Myocyte (in vitro differentiated cells): ENCODE measurements around the gene CNOT3. TPM values are rescaled to one million over a fixed set of nuclear protein-coding genes. Genes with fewer than 3 reads are reported as not detected.
A peak's percentile ranks its signal among the peaks of the same experiment; 100 is the strongest.
"Not testable (repeated sequence)": the region's sequence is repeated elsewhere in the genome, so short reads cannot be mapped to it uniquely, and the experiment has no call there.

Experiments used
- DNase-seq: peaks from one replicate; pipeline ENCODE4 v3.0.0-alpha.2; 2012; ENCODE audit warnings: low read depth
- total RNA-seq: library from RNA; depleted of rRNA; stranded (reverse); fragments of >200 nt; gene quantifications from 2 replicates; pipeline ENCODE4 v1.2.3, GENCODE V29; 2014

The CNOT3 gene
- total RNA-seq, 1 donor from 2014 or later = 17.2 TPM

DNA sequence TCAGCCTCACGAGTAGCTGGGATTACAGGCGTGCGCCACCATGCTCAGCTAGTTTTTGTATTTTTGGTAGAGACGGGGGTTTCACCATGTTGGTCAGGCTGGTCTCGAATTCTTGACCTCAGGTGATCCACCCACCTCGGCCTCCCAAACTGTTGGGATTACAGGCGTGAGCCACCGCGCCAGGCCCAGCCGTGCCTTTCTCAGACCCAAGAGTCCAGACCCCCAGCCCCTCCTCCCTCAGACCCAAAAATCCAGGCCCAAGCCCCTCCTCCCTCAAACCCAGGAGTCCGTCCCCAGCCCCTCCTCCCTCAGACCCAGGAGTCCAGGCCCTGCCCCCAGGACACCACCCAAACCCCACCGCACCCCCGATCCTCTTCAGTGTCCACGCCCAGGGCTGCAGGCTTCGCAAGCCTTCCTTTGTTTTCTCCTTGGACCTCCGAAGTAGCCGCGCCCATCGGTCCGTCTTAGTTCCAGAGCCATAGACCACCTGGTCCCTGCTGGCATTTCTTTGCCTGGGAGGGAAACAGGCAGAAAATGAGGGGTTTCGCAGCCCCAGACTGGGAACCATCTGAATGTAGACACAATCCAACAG, 31.7 kb downstream of the CNOT3 start:
- DNase-seq = no peak

DNA sequence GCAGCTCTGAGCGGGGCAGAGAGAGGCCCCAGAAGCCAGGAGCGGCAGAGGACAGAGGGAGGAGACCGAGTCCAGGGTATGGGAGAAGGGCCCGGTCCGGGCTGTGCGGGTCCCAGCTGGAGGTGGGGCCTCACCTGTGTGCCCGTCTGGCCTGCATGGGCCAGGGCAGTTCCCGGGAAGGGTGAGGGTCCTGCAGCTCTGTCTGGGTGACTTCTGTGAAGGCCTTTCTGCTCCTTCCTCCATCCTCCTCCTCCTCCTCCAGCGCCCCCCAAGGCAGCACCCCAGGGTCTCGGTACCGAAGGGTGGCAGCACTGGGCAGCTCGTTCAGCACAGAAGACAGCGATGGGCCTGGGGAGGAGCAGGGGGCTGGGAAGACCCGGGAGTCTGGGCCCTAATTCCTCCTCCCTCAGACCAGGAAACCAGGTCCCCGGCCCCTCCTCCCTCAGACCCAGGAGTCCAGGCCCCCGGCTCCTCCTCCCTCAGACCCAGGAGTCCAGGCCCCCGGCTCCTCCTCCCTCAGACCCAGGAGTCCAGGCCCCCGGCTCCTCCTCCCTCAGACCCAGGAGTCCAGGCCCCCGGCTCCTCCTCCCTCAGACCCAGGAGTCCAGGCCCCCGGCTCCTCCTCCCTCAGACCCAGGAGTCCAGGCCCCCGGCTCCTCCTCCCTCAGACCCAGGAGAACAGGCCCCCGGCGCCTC, 34.3 kb downstream of the CNOT3 start:
- DNase-seq = not testable (repeated sequence)

DNA sequence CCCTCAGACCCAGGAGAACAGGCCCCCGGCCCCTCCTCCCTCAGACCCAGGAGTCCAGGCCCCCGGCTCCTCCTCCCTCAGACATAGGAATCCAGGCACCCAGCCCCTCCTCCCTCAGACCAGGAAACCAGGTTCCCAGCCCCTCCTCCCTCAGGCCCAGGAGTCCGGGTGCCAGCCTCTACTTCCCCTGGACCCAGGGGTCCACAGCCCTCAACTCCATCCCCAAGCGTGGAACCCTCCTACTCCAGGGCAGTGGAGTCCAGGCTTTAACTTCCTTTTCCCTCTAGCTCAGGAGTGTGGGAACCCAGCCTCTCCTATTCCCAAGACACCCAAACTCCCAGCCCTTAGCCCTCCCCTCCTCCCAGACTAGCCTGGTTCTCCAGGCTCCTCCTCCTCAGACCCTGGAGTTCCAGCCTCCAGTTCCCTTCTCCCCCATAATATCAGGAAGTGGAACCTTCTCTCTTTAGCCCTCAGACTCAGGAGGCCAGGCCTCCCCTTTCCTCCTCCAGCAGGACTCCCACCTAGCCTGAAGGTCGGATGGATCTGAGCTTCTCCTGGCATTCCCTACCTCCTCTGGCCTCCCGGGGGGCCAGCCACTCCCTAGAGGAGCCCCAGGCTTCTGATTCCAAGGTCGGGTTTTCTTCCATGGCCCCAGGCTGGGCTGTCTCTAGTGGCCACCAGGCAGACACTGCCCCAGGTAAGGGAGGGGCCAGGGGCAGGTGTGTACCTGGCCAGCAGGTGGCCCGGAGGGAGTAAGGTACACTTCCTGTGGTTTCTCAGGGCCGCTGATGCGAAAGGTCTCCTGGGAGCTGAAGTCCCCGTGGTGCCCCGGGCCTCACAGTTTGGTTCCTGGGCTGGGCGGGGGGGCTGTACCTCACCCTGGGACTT, 35.2 kb downstream of the CNOT3 start, which contains the start of gene TMC4:
TMC4 (minus strand) TSS at position 690 of the 888 bp plus-strand sequence; CDS start at position 647, 43 bp downstream.
- DNase-seq = no peak

DNA sequence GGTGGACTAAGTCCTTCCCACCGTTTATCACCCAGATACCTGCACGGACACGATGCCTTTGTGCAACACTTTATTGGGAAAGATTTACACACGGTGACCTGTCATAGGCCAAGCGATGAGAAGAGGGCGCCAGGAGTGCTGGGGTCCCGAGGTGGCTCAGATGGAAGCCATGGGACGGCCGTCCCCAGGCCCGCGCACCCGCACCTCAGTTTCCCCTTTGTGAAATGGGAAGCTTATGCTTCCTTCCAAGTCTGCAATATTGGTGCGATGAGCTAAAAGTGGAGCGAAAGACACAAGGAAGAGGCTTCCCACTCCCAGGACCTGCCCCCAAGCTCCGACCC, 35.8 kb downstream of the CNOT3 start:
- no peak for DNase-seq

DNA sequence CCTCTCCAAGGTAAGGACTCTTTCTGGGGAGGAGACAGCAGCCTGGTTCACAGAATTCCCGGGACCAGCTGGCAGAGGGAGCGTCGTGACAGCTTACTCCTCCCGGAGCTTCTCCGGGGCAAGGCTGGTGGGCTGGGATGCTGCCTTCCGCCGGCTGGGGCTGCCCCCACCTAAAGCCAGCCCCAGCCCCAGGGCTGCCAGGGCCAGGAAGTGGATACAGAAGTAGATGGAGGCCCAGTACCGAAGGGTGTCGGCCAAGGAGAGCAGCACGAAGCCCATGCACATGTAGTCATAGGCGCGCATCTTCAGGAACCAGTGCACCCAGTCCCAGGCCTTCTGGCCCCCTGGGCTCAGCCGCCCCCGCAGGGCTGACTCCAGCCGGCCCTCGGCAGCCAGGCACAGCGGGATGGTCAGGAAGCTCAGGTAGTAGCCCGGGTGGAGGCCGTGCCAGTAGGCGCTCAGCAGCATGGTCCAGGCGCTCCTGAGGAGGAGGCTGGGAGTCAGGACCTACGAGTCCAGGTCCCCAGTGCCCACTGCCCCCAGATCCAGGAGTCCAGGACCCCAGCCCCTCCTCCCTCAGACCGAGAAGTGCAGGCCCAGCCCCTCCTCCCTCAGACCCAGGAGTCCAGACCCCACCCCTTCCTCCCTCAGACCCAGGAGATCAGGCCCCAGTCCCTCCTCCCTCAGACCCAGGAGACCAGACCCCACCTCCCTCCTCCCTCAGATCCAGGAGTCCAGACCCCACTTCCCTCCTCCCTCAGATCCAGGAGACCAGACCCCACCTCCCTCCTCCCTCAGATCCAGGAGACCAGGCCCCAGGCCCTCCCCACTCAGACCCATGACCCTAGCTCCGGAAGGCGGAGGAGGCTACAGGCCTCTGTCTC, 36.6 kb downstream of the CNOT3 start:
- DNase-seq = no peak

DNA sequence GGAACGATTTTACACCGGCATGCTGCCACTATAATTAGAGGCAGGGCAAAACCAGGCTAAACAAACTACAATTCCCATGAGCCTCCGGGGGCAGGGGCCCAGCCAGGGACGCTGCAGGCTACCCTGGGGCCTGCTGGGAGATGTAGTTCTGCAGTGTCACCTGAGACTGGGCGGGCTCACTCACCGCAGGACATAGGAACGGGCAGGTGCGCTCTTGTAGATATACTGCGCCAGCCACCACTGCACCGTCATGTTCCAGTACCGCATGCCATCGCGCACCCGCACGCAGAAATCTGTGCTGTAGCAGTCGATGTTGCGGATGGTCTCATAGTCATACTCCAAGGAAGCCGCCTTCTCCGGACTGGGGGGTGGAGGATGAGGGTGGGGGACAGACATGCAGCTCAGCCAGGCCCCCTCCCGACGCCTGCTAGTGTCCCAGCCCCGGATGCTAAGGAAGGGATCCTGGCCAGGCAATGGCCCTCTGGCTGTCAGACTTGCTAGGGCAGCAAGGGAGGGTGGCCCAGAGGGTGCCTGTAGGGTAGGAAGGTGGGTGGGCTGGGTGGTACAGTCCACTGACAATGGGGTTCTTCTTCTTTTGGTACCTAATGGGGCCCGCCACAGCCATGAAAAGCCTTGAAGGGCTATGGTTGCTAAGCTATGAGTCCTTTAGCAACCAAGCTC, 41.2 kb downstream of the CNOT3 start:
- DNase-seq = no peak

DNA sequence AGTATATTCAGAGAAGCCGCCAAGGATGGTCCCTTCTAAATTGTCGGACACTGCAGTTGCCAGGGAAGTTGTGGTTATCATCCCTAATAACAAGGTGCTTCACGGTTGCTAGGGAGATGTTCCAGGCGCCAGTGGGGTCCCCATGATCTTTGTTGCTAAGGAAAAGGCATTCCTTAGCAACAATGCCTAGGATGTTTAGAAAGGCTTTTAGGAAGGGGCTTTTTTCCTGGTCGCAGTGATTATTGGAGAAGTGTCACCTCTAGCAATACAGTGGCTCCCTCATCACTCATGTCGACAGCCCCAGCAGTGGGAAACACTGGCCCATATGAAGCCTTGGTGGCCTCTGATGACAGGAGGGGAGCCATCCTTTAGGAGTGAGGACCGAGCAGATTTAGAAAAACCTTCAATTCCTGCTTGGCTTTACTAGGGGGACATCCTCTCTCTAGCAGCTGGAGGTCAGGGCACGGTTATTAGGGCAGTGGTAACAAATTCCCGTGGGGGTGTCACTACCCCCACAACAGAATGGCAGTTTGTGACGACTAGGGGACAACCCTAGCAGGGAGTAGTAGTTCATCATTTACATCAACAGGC, 41.8 kb downstream of the CNOT3 start:
- no peak for DNase-seq

DNA sequence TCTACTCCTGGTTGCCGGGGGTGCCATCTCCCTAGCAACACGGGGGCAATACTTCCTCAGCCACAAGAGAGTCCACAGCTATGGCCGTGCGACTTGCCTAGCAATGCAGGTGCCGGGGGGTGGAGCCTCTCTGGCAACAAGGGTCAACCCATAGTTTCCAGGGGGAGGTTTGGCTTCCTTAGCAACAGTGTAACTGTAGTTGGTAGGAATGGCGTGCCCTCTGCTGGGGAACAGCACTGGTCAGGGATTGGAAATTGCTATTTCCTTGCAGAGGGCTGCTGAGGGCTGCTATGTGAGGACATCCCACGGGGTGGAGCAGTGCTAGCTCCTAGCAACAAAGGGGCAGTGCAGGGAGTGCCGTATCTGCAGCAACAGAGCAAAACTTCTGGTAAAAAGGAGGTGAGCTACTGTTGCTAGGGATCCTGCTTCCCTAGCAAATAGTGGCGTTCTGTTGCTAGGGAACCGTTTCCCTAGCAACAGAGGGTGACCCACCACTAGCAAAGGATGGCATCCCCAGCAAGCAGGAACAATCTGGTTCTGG, 42.4 kb downstream of the CNOT3 start:
- DNase-seq = peak; percentile 28

DNA sequence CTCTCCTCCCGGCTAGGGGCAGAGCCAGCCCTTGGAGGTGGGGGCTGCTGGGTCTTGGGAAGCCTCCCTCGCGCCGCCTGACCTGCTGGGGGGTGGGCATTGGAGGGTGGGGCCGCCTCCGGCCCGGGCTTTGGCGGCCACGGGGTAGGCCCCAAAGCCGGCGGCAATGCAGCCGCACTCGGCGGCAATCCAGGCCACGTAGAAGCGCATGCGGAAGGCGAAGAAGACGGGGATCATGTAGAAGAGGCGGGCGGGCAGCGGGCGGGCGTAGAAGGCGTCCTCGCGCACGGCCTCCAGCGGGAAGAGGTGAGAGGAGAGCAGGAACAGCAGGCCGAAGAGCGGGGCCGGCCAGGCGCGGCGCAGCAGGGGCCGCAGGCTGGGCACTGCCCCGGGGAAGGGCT, 43.1 kb downstream of the CNOT3 start:
- DNase-seq = no peak

DNA sequence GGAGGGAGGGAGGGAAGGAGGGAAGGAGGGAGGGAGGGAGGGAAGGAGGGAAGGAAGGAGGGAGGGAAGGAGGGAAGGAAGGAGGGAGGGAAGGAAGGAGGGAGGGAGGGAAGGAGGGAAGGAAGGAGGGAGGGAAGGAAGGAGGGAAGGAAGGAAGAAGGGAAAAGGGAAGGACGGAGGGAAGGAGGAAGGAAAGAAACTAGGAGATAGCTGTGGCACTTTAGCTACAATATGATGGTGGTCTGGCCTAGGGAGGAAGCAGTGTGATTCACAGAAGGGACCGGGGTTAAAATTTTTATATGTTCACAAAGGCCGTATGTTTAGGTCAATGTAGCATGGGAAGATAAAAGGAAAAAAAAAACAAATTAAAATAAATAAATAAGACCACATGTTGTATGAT, 44.3 kb downstream of the CNOT3 start:
- not testable (repeated sequence) for DNase-seq

DNA sequence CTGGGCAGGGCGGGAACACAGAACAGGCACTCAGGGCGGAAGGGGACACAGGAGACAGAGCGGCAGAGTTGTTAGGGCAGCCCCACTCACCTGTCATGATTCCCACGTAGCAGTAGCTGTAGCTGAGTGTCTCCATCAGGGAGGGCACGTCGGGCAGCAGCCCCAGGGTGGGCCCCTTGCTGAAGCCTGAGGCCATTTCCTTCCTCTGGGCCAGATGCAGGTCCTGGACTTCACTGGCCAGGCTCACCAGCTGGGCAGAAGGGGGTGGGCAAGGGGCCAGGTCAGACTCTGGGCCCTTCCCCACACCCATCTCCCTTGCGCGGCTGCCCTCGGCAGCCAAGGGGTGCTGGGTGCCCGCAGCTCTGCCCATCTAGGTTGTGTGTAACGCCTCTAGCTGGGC, 45.9 kb downstream of the CNOT3 start:
- no peak for DNase-seq

DNA sequence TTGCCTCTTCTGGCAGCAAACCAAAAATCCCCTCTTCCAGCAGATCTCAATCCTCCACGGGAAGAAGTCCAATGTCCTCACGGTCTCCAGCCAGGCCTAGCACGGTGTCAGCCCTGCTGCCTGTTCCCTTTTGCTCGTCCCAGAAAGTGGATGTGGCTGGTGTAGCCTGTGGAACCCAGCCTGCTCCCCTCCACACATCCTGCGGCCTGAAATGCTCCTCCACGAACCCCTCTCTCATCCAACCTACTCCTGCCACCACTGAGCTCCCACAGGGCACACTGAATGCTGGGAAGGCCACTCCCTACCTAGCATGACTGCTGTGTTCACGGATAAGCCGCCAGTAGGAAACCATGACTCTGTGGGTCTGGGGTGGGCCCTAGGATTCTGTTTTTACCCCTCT, 48.8 kb downstream of the CNOT3 start:
- DNase-seq = no peak

DNA sequence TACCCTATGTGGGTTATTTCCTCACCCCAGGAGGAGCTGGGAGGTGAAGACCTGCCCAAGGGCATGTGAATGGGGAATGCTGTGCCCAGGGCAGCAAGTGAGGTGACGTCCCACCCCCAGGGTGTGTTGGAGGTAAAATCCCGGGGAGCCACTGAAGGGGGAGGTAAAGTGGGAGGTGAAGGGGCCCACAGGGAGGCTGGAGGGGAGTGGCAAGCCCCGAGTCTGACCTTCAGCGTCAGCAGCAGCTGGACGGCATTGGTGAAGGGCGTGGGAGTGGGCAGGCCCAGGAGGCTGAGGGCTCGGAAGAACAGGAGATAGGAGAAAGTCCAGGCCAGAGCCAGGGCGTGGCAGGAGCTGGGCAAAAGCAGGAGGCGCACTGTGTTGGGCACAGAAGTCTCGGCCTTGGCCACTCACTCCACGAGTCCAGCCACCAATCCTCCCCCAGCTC, 49.4 kb downstream of the CNOT3 start:
- DNase-seq = no peak

DNA sequence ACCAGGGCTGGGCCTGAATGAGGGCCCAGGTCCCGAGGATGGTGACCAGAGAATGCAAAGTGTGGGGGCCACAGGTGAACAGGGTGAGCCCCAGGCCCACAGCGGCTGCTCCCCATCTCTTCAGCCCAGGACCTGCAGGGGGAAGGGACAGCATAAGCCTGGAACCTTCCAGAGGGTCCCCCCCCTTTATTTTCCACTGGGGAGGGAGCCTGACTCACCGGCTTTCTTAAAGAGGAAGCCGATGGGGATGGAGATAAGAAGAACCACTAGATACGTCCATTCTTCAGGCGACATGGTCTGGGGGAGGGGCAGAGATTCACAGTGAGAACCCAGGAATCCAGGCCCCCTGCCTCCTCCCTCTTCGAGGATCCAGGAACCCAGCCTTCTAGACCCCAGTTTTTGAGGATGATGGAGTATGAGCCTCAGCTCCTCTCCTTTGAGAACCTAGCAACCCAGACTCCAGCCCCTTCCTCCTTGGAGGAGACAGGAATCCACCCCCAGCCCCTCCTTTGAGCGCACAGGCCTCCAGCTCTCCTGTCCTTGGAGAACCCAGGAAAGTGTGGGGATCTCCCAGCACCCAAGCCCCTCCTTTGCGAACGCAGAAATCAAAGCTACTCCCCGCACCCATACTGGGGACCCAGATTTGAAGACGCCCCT, 50.8 kb downstream of the CNOT3 start:
- DNase-seq = no peak

DNA sequence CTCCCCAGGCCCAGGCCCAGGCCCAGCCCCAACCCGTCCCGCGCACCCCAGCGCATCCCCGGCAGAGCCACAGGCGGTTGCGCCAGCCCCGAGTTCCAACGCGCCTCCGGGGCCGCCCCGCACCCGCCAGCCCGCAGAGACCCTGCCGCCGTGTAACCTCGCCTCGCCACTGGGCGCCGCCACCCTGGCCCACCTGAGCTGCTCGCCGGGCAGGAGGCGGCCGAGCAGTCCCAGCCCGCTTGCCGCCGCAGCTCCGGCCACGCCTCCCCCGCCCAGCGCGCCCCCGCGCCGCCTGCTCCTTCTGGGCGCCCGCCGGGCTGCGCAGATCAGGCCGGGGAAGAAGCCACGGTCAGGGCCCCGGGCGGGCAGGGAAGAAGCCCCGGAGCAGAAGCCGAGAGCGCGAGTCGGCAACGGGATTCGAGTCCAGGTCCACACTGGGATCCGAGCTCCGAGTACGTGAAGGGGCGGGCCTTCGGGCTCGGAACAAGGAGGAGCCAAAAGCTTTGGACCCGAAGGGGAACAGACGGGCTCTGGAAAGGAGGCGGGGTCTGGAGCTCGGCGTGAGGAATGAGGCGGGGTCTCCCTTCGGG, 51.7 kb downstream of the CNOT3 start, which contains the start of gene MBOAT7:
MBOAT7 (minus strand) TSS at position 436 of the 590 bp plus-strand sequence. CDS start 1,072 bp downstream, outside the sequence.
- DNase-seq = no peak

DNA sequence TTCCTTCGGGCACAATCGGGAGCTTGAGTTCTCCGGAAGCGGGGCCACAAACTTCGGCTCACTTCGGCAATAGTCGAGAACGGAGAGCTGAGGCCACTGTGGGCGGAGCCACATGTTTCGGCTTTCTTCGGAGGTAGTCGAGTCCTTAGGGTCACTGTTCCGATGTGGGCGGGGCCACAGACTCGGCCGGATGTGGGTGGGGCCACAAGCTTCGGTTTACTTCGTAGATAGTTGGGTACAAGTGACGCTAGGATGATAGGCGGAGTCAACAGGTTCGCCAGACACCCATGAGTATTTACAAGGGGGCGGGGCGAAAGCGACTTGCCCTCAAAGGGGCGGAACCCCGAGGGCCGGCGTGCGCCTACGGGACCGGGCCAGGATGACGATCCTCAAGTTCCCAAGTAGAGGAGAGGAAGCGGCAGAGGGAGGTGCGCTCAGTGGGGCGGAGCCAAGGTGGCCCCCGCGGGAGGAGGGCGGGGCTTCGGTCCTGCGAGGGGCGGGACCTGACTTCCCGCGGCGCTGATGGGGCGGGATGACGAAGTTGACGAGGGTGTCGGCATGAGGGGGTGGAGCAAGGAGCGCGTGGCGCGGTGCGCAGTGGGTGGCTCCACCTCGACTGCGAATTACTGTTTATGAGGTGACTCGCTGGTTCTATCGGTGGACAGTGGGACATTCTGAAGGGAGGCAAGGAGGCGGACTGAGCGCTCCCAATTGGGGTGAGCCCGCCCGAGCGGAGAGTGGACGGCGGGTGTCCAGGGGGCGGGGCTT, 52.4 kb downstream of the CNOT3 start:
- peak; percentile 100 for DNase-seq

DNA sequence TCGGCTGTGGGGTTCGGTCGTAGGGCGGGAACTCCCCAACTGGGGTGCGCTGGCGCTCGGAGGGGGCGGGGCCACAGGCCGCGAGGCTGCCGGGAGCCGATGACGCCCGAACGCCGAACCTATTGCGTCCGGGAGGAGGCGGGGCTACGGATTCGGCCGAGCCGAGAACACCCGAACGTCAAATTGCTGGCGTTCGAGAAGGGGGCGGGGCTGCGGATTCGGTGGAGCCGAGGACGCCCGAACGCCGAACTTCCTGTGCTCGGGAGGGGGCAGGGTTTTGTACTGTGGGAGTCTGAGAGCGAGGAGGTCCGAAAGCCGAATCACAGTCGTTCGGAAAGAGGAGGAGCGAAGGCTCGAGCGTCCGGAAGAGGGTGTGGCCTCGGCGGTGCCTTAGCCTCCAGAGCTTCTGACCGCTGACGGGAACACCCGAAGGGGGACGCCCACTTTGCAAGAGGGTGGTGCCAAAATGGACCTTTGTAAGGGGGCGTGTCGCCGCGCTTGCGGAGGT, 53.0 kb downstream of the CNOT3 start:
- DNase-seq = peak; percentile 99
